ENCODE measurements around the gene KDM4B.
"Not testable (repeated sequence)": the region's sequence is repeated elsewhere in the genome, so short reads cannot be mapped to it uniquely, and the experiment has no call there.

KDM4B gene

DNA sequence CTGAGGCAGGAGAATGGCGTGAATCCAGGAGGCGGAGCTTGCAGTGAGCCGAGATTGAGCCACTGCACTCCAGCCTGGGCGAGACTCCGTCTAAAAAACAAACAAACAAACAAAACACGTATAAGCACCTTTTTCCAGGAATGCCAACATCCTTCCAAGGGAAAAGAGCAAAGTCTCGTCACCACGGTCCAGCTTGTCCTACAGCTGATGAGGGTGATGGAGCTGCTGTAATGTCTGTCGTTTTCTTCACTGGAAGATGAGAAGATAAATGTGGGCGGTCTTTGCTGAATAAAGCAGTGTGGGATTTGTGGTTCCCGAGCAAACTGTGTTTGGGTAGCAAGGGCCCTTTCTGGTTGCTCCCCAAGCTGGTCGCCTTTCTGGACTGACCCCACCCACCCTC lies 205.1 kb downstream of the KDM4B start:
- DNase-seq (ENCODE audit: low read depth): no peak

GRCh38 chr19:5177745-5178450 lies 209.0 kb downstream of the KDM4B start:
- DNase-seq (ENCODE audit: low read depth): no peak

- no peak for DNase-seq (ENCODE audit: low read depth)
Observed at GRCh38 chr19:5178841-5179240, 209.9 kb downstream of the KDM4B start.

DNA sequence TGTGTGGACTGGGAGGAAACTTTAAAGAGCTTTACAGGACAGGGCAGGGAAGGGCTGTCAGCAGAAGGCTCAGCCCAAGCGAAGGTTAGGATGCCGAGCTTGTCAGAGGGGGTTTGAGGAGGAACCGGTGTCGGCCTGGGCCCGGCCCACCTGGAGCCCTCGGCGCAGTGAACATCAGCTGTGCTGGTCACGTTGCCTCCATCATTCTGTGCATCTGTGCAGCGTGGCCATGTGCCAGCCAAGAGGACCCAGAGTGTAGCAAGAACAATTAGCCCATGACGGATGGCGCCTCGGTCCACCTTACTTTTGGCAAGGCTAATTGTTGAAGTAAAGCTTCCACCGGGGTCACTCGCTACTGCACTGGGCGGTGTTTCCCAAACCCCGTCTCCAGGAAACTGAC lies 210.3 kb downstream of the KDM4B start:
- DNase-seq (ENCODE audit: low read depth): no peak

GRCh38 chr19:5181329-5181728 lies 212.4 kb downstream of the KDM4B start:
- DNase-seq (ENCODE audit: low read depth): no peak

DNA sequence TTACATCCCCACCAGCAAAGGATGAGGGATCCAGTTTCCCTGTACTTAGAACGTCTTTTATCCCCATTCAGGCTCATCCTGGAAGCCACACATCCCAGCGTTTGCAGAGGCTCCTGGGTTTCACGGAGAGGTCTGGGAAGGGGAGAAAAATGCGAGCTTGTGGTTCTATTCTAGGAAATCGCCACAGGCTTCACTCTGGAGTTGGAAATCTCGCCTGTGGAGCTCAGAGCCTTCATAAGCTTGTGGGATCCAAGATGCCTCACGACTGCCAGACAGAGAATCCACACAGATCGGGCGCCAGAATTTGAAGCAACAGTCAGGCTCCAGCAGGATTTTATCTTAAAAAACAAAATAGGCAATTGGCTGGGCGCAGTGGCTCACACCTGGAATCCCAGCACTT lies 213.8 kb downstream of the KDM4B start:
- DNase-seq (ENCODE audit: low read depth): no peak

DNA sequence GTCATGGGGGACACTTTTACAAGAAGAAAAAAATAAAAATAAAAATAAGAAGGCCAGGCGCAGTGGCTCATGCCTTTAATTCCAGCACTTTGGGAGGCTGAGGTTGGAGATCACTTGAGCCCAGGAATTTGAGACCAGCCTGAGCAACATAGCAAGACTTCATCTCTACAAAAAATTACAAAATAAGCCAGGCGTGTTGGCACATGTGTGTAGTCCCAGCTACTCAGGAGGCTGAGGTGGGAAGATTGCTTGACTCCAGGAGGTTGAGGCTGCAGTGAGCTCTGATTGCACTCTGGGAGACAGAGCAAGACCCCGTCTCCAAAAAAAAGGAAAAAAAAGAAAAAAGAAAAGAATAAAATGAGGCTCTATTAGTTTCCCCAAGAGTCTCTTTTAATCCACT lies 214.7 kb downstream of the KDM4B start:
- DNase-seq (ENCODE audit: low read depth): no peak

GRCh38 chr19:5184930-5185329 lies 216.0 kb downstream of the KDM4B start:
- DNase-seq (ENCODE audit: low read depth): no peak

DNA sequence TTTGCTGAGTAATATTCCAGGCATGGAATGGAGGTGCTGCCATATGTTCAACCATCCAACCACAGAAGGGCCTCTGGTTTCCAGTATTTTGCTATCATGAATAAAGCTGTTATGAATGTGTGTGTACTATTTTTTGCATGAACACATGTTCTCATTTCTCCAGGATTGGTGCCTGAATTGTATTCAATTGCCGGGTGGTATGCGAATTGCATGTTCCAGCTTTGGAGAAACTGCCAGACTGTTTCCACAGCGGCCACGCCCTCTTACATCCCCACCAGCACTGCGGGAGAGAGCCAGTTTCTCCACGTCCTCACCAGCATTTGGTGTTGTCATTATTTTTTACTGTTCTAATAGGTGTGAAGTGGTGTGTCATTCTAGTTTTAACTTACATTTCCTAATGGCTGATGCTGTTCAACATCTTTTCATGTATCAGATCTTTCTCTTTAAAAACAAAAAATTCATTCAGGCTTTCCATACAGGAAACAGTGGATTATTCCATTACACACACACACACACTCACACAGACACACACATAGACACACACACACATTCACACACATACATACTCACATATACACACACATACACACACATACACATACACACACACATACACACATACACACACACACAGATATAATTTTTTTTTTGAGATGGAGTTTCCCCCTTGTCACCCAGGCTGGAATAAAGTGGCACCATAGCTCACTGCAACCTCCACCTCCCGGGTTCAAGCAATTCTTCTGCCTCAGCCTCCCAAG lies 217.6 kb downstream of the KDM4B start:
- DNase-seq (ENCODE audit: low read depth): no peak

DNA sequence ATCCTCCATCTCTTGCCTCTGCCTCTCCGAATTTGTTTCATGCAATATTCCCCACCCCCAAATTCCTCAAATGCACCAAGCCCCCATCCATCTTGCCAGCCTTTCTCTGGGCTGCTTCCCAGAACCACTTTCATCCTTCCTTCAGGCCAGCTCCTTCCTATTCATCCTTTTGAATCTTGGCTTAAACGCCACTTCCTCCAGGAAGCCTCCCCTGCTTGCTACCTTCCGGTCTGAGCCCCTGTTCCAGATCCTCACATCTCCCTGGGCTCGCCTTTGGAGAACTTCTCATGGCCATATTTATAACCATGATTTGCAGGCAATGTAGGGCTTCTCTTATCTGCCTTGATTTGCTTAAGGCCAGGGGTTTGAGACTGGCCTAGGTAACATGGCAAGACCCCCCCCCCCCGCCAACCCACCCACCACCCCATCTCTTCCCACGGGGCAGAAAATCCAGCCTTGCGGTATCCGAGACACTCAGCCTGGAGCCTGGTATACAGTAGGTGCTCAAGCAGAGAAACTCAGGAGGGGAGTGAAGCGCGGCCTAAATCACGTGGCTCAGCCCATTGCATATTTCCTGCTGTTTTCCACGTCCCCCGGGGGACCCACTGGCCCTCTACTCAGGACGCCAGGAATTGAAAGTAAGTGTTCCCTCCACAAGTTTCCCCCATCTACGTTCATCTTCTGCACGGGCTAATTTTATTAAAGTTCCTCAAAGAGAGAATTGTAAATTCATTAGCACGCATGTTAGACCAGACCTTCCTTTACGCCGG lies 219.8 kb downstream of the KDM4B start:
- no peak for DNase-seq (ENCODE audit: low read depth)

GRCh38 chr19:5189318-5189607 lies 220.3 kb downstream of the KDM4B start:
- no peak for DNase-seq (ENCODE audit: low read depth)

DNA sequence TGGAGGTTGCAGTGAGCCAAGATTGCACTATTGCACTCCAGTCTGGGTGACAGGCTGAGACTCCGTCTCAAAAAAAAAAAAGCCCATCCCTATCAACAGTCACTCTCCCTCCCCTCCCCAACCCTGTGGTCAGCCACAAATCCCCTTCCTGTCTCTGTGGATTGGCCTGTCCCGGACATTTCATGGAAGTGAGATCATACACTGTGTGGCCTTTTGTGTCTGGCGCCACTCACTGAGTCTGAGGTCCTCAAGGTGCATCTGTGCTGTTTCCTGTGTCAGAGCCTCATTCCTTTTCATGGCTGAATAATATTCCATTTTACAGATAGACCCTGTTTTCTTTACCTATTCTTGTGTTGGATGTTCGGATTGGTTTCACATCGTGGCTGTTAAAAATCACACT lies 222.2 kb downstream of the KDM4B start:
- no peak for DNase-seq (ENCODE audit: low read depth)

GRCh38 chr19:5192568-5192967 lies 223.7 kb downstream of the KDM4B start:
- no peak for DNase-seq (ENCODE audit: low read depth)

GRCh38 chr19:5193192-5193591 lies 224.3 kb downstream of the KDM4B start:
- no peak for DNase-seq (ENCODE audit: low read depth)

GRCh38 chr19:5194641-5195040 lies 225.7 kb downstream of the KDM4B start:
- DNase-seq (ENCODE audit: low read depth): no peak

GRCh38 chr19:5195587-5195986 lies 226.7 kb downstream of the KDM4B start:
- DNase-seq (ENCODE audit: low read depth): not testable (repeated sequence)

- no peak for DNase-seq (ENCODE audit: low read depth)
Observed at GRCh38 chr19:5196832-5197231, 227.9 kb downstream of the KDM4B start.

DNA sequence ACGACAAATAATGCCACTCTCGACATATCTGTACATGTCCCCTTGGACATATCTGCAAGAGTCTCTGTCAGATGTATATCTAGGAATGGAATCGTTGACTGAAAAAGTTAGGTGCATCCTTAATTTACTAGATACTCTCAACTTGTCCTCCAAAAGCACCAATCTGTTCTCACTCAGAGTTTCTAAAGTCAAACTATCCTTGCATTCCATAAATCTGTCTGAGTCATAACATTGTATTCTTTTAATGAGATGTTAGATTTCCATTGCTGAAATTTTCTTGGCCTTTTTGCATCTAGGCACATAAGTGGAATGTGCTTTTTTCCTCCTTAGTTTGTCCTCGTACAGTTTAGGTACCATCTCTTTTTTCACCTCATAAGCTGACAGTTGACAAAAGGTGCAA lies 231.9 kb downstream of the KDM4B start:
- DNase-seq (ENCODE audit: low read depth): no peak

GRCh38 chr19:5202553-5202952 lies 233.6 kb downstream of the KDM4B start:
- no peak for DNase-seq (ENCODE audit: low read depth)
